GM18511 (cell line): ENCODE data around the gene TRAPPC10.

Experiments used
- ATAC-seq: cut with Tn5 transposase; IDR thresholded peaks from one replicate; pipeline ENCODE4 v1.9.1; 2021; ENCODE audit warnings: mild to moderate bottlenecking, moderate library complexity; ENCODE audit not compliant: unreplicated experiment

Gene TRAPPC10

GRCh38 chr21:43981151-43981870 lies 30.8 kb upstream of the TRAPPC10 start:
- no peak for ATAC-seq

GRCh38 chr21:43981871-43982210 lies 30.3 kb upstream of the TRAPPC10 start:
- ATAC-seq, result no peak

GRCh38 chr21:43982489-43983078 lies 29.5 kb upstream of the TRAPPC10 start:
- no peak for ATAC-seq

- no peak for ATAC-seq
Measured at GRCh38 chr21:43983390-43983789, 28.7 kb upstream of the TRAPPC10 start.

- ATAC-seq, result no peak
Measured at GRCh38 chr21:43983860-43984420, 28.2 kb upstream of the TRAPPC10 start.

GRCh38 chr21:43984905-43985689 lies 27.0 kb upstream of the TRAPPC10 start:
- ATAC-seq, result no peak

GRCh38 chr21:43985690-43986251 lies 26.3 kb upstream of the TRAPPC10 start:
- ATAC-seq, result no peak

- no peak for ATAC-seq
Measured at GRCh38 chr21:43986544-43987451, 25.3 kb upstream of the TRAPPC10 start.

GRCh38 chr21:43987509-43987908 lies 24.6 kb upstream of the TRAPPC10 start:
- ATAC-seq, result no peak

GRCh38 chr21:43988016-43988415 lies 24.1 kb upstream of the TRAPPC10 start:
- ATAC-seq, result no peak

GRCh38 chr21:43988506-43989230 lies 23.4 kb upstream of the TRAPPC10 start:
- no peak for ATAC-seq

GRCh38 chr21:43989401-43989800 lies 22.7 kb upstream of the TRAPPC10 start:
- ATAC-seq, result no peak

GRCh38 chr21:43991447-43991991 lies 20.6 kb upstream of the TRAPPC10 start:
- ATAC-seq, result no peak

GRCh38 chr21:43992121-43992520 lies 20.0 kb upstream of the TRAPPC10 start:
- no peak for ATAC-seq

- ATAC-seq, result no peak
Measured at GRCh38 chr21:43993420-43993934, 18.6 kb upstream of the TRAPPC10 start.

- no peak for ATAC-seq
Measured at GRCh38 chr21:43994085-43994484, 18.0 kb upstream of the TRAPPC10 start.

GRCh38 chr21:43994646-43995045 lies 17.5 kb upstream of the TRAPPC10 start:
- ATAC-seq, result no peak

GRCh38 chr21:43995521-43996105 lies 16.5 kb upstream of the TRAPPC10 start:
- no peak for ATAC-seq
